Left colon (tissue), 2 donors: ENCODE data around the gene ACSS1. TPM values are rescaled to one million over a fixed set of nuclear protein-coding genes. Genes with fewer than 3 reads are reported as not detected.
A peak's percentile ranks its signal among the peaks of the same experiment; 100 is the strongest.

Source experiments
- ATAC-seq: fragments of 200-7000 bp; cut with Tn5 transposase; one replicate; pipeline ENCODE4 v1.9.1; 2020; ENCODE audit warnings: mild to moderate bottlenecking, moderate library complexity
- DNase-seq, 2 donors: peaks; one replicate each; pipeline ENCODE4 v3.0.0-alpha.2; 2020
- intact Hi-C, 2 donors: fragments of 100-400 bp; cut with DNase I in 1 of 2; cut with micrococcal nuclease in 1 of 2; formaldehyde crosslinking; loops; one replicate each; pipeline versions ENCODE4 v1.11.2 to v1.14.0; 2022; cut with DNase I, micrococcal nuclease
- total RNA-seq, 2 donors: library from RNA; stranded (reverse); fragmentation: NEBNext Ultra II Directional; extraction: Animal tissue kit (Norgen Biotek cat#: 25700); gene quantifications; one replicate each; pipeline ENCODE4 v1.2.1, GENCODE V29; 2021
- donor health status: DM: no; HTN: no; CAD: no.
- donor health status: DM: yes; HTN: yes; CAD: no.

ACSS1 gene
- total RNA-seq, 2 donors from 2014 or later, result 37.8 to 43.6 TPM

DNA sequence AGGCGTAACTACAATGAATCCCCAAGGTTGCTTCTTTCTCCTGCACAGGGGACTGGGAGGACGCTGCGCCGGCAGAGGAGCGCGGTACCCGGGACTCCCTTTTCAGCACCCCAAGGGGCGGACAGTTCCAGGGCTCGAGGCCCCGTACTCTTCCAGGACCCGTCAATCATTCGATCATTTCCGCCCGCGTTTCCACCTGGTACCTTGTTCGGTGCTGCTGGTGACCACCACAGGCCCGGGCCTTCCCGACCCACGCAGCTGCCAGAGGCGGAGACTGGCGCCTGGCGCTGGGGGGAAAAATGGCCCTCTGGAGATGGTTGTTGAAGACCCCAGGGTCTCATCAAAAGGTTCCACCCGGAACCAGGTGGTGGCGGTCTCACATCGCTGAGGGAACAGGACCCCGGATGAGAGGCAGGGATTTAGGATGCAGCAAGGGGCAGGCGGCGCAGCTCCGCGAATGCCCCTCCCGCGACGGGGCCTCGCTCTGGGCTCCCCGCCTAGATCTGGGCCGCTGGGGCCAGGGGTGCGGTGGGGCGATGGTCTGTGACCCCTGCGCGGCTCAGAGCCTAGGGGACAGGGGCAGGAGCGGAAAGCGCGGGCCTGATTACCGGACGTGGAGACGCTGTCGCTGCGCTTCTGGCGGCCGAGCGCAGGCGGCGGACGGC lies 23.3 kb upstream of the ACSS1 start:
- intact Hi-C loops, result no loop called here
- peak; percentile 27 for ATAC-seq
- DNase-seq, result peak in 1 of 2 donors; percentile 45

DNA sequence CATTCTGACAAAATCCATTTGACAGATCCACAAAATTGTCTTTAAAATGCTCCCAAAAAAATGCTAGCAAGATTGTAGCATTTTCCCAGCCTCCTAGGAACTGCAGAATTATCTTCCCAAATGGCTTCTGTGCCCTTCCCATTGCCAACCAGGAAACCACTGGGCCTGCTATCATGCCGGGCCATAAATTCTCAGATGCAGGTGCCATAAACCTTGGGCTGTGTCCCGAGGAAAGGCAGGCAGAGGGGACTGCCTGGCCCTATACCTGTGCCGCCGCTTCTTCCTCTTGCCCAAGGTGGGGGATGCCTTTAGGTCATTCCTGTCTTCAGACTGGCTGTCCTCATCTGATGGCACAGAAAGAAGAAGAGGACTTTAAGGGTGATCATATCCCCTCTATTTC lies 21.2 kb upstream of the ACSS1 start:
- DNase-seq (peak; percentile 66 to 69), ATAC-seq (peak; percentile 97)
- intact Hi-C loops, result loop anchor here in 1 of 2 donors (5.0 kb wide), 1 partner anchor 98 kb away; no protein-coding TSS in a partner anchor

DNA sequence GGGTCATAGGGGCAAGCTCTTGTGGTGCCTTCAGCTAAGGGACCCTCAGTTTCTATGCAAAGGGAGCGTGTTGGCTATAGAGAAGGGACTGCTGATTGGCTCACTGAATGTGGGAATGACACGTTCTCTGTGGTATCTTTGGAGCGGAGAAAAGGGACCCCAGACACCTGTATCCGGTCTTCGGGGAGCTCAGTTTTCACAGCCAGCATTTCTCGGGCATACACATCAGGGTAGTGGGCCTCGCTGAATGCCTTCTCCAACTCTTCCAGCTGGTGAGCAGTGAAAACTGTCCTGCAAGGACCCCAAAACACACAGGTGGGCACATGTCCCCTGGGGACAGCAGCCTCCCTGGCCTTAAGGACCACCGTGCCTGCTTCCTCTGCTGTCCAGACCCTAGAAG lies 20.7 kb upstream of the ACSS1 start:
- ATAC-seq (no peak), DNase-seq (no peak)
- intact Hi-C loops, result loop anchor here in 1 of 2 donors (5.0 kb wide), 1 partner anchor 99 kb away; no protein-coding TSS in a partner anchor

DNA sequence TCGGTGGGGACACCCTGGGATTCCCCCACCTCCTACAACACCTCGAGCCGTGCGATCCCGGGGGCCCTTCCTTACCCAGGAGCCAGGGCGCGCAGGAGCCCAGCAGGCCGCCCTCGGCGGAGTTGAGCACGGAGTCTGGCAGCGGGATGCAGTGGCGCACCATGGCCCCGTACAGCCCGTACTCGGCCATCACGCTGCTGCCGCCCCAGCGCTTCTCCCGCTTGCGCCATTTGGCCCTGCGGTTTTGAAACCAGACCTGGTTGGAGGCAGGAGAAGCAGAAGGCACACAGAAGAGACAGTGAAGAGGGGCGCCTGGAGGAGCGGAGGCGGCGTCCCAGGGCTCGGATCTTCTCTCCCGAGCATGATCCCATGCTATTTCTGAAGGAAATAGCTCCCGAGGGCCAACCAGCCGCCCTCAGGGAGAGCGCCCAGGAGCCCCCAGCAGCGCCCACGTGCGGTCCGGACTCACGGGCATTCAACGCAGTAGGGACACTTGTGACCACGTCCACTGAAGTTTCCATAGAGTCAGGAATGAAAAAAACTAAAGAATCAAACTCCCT lies 19.8 kb upstream of the ACSS1 start:
- intact Hi-C loops, result loop anchor here in 1 of 2 donors (5.0 kb wide), 1 partner anchor 100 kb away; no protein-coding TSS in a partner anchor
- DNase-seq (peak in 1 of 2 donors; percentile 21), ATAC-seq (peak; percentile 19)

DNA sequence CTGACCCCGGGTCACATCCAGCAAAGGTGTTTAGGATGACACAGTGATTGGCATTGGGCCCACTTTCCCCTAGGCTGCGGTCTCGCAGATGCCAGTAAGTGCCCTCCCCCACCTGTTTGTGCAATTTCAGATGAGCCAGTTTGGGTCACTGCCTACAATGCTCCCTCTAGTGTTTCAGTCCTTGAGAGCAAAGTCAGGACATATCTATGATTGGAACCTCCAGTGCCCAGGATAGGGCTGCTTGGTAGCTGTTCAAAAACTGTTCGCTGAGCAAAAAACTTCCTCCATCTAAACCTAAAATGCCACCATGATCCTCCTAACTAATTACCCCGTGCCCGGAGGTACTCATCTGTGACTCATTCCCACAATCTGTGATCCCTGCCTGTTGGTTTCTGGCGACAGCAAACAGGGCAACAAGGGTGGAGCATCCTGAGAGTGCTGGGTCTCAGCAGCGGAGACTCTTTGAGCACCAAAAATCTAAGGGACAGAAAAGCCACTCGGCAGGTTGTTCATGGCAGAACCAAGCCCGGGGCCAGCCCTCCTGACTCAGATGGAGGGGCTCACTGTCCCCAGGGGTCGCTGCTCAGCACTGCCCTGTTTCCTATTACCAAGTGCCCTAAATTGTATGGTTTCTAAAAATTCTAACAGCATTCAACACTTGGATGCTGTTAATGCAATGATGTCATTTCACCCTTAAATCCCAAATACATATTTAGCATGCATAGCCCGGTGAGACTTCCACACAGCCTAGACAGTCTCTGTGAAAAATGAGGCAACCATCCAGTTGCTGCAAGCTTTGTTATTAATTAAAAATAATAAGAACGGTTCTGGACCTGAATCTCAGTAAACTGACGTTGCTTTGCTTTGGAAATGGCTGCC lies 19.0 kb upstream of the ACSS1 start:
- ATAC-seq, result peak; percentile 49
- intact Hi-C loops, result loop anchor here in 1 of 2 donors (5.0 kb wide), 1 partner anchor 100 kb away; no protein-coding TSS in a partner anchor
- DNase-seq, result peak in 1 of 2 donors; percentile 26

DNA sequence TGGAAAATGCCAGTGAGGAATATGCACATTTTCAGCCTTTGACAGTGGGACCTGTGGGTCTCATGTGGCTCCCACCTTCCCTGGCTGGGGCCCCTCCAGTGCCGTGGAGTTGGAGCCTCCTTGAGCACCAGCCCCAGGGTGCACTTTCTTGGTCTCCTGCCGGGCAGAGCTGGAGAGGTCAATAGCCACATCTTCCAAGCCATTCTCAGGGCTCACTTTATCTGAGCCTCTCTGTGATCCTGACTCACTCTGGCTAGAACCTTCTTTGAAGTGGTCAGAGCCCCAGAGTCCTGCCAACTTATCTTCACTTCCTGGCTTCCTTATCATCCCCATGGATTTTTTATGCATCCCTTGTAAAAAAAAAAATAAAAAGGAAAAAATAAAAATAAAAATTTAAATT lies 18.3 kb upstream of the ACSS1 start:
- no peak for ATAC-seq
- intact Hi-C loops, result loop anchor here in 1 of 2 donors (5.0 kb wide), 1 partner anchor 101 kb away; no protein-coding TSS in a partner anchor
- DNase-seq, result no peak

DNA sequence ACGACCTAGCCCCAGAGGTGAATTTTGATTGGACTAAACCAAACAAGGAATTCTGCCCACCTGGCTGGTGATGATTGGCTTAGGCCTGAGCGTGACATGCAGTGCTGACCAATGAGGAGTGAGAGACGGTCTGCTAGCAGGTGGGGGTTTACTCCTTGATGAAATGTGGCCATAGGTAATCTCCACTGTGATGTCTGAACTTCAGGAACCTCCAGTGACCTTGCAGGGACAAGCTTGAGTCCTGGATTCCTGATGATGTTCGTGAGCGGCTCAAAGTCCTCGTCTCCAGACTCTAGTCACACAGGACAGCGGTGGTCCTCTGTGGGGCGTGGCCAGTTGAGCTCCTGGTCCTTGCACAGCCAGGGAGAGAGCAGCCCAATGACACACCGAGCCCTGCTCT lies 15.6 kb upstream of the ACSS1 start:
- no peak for ATAC-seq

DNA sequence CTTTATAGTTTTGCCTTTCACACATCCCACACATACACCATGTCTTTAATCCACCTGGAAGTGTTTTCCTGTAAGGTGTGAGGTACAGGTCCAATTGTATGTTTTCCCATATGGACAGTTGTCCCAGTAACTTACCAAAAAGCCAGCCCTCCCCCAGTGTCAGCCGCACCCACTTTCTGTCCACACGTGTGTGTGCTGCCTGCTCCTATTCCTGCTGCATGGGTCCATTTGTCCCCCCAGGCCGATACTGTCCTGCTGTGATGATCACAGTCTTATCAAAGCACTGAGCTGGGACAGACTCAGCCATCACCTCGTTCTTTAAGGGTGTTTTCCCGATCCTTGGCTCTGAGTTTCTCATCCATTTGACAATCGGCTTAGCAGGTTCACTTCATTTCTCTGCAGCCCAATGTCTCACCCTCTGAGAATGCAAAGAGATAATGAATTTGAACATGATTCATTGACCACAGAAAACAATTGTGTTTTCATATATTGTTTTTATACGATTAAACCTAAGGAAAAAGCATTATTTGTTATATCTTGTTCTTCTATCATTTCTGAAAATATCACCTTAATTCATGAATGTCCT lies 14.4 kb upstream of the ACSS1 start:
- intact Hi-C loops, result no loop called here
- ATAC-seq, result no peak
- no peak for DNase-seq

More for the DNA sequence above, 15.6 kb upstream of the ACSS1 start:
- DNase-seq, result no peak
- intact Hi-C loops, result no loop called here

DNA sequence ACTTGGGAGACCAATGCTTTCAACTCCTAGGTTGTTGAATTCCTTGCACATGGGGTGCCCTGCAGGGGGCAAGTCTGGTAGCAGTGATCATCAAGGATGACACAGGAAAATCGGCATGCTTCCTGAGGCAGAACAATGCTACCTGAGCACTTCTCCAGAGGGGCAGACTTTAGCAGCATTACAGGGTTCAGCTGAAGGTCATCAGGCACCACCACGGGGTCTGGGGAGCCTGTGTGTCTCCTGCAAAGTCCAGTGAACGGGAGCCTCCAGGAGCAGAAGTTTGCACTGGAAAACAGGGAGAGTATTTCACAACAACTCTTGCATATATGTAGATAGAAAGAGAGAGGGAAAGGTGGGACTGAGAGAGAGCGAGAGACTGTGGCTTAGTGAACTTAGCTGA lies 13.8 kb upstream of the ACSS1 start:
- no peak for ATAC-seq
- no peak for DNase-seq
- intact Hi-C loops, result no loop called here

DNA sequence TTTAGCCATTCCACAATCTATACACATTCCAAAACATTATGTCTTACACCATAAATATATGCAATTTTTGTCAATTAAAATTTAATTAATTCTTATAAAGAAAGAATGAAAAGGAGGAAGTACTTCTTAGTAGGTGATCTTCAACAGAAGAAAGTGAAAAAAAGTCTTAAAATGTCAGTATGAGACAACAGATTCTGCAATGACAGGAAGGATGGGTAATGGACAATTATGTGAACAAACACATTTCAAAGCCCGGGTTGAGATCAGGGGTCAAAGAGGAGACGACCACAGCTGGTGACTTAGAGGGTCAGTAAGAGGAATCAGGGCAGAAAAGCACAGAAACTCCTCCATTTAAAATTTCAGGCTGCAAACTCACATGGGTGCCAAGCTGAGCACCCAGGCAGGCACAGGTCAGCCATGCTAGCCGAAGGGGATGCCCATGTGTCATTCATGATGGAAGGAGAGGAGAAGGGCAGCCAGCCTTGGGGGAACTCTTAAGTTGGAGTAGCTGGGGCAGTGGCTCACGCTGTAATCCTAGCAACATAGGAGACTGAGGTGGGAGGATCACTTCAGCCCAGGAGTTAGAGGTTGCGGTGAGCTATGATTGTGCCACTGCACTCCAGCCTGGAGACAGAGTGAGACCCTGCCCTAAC lies 13.0 kb upstream of the ACSS1 start:
- ATAC-seq (no peak), DNase-seq (no peak)
- intact Hi-C loops, result no loop called here

DNA sequence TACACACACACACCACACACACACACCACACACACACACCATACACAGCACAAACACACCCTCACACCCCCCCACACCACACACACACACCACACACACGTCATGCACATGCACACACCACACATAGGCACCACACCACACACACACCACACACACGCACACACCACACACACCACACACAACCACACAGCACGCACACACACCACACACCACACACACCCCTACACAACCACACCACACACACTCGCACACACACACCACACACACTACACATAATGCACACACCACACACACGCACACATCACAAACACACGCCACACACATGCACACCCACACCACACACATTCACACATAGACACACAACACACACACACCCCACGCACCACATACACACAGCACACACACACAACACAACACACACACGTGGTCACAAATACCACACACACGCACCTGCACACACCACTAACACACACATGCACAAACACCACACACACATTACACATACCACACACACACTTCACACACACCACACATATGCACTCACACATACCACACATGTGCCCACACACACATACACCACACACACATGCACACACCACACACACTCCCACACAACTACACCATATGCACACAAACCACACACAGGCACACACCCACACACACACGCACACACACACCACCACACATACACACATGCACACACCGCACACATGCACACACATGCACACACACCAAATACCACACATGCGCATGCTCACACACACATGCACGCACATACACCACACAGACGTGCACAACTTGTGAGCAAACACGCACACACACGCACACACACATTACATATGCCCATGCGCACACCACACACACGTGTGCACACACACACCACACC lies 9.4 kb upstream of the ACSS1 start:
- intact Hi-C loops, result loop anchor here in 1 of 2 donors (5.0 kb wide), 1 partner anchor 70 kb away; no protein-coding TSS in a partner anchor
- DNase-seq (peak in 1 of 2 donors; percentile 18), ATAC-seq (no peak)

DNA sequence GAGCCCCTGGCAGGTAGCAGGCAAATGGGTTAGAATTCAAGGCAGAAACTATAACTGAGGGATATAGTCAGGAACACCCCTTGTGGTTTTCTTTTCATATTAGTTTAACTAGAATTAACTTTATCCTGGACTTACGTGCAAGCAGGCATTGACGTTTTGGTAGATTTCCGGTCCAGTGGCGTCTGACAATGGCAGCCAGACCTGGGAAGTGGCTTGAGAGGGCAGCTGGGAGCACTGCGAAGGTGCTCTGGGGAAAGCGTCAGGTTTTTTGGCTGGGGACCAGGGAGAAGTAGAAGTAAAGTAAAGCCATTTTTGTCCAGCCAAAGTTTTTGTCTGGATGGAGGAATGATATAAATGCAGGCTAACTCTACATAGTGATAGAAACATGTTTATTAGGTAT lies 8.4 kb upstream of the ACSS1 start:
- ATAC-seq (no peak), DNase-seq (peak in 1 of 2 donors; percentile 8)
- intact Hi-C loops, result loop anchor here in 1 of 2 donors (5.0 kb wide), 1 partner anchor 69 kb away; no protein-coding TSS in a partner anchor

DNA sequence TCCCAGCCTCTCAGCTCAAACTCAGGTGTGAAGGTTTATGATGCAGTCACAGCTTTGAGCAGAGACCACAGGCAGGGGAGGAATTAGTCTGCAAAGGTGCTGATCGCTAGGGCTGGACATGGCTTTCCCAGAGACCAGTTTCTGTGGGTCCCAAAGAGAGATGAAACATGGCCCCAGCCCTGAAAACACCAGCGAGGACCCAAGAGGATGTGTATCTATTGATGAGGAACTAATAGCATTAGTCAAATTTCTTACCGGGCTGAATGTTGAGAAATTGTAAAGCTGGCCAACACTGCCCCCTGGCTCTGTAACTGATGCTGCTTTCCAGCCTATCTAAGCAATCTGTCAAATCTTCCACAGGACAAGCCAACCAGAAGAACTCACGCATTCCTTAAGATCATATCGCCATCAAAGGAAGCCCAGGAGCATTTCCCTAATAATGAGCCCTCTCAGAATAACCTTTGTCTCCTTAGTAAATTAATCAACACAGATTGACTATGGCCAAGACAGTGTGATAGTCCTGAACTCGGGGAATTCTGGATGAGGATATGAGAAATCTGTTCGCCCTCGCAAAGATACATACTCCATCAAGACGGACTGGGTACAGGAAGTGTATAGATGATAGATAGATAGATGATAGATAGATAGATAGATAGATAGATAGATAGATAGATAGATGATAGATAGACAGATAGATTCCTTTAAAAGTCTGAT lies 7.8 kb upstream of the ACSS1 start:
- ATAC-seq, result peak; percentile 77
- DNase-seq, result peak; percentile 44 to 80

DNA sequence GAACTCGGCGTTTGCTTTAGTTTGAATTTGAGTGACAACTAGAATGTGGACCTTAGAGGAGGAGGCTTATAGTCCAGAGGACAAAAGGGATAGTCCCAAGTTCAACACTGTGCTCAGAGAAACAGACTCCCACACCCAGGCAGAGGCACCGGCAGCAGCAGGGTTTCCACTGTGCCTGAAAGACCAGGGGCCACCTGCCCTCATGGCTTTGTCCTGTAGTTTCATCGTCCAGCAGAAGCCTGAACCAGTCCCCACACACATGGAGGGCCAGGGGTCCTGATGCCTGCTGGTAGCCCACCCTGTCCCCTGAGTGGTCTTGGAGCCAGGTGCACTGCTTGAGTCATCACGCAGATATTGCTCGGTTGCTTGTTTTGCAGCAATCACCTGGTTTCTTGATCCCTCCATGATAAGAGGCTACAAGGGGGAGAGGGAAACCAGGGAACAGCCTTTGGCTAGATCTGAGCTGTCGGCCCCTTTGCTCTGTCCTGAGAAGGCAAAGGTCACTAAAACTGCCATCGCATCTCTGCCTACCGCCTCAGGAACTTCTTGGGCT lies 7.2 kb upstream of the ACSS1 start:
- peak in 1 of 2 donors; percentile 23 for DNase-seq
- peak; percentile 68 for ATAC-seq
- intact Hi-C loops, result loop anchor here (2.0 to 5.0 kb wide), 2 partner anchors 68 to 70 kb away; no protein-coding TSS in a partner anchor

More for the DNA sequence above, 7.8 kb upstream of the ACSS1 start:
- intact Hi-C loops, result loop anchor here (2.0 to 5.0 kb wide), 2 partner anchors 68 to 71 kb away; no protein-coding TSS in a partner anchor

DNA sequence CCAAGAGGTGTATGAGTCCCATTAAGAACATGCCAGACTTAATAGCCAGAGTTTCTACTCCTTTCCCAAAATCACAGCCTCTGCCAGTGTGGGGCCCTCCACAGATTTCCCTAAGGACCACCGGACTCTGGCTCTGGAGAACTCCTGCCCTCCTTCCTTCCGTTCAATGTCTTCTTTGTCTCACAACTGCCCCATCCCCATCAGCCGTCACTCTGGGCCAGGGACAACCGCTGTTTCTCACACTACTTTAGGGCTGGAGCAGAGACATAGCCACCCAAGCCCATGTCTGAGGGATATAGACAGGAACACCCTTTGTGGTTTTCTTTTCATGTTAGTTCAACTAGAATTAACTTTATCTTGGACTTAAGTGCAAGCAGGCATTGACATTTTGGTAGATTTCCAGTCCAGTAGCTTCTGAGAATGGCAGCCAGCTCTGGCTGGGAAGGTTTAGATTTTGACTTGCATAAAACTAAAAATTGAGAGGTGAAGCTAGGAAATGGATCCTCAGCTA lies 6.7 kb upstream of the ACSS1 start:
- ATAC-seq, result no peak
- intact Hi-C loops, result loop anchor here (2.0 to 5.0 kb wide), 2 partner anchors 67 to 70 kb away; no protein-coding TSS in a partner anchor
- peak in 1 of 2 donors; percentile 11 for DNase-seq

DNA sequence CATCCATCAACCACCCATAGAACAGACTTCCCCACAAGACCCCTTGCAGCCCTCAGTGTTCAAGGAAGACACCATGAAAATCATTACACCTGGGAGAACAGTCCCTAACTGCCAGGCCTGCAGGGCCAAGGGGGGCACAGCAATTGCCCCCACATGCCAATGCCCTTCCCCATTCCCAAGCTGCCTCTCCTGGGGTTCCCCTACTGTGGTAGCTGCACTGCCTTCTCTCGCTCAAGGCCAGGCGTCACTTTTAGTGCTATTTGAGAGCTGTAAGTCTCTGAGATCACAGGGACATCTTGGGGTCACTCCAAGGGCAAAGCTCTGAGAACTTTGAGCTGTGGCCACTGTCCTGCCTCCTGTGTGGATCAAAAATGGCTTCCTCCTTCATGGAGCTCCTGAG lies 6.0 kb upstream of the ACSS1 start:
- DNase-seq, result peak in 1 of 2 donors; percentile 15
- no peak for ATAC-seq
- intact Hi-C loops, result loop anchor here in 1 of 2 donors (2.0 kb wide), 1 partner anchor 69 kb away; no protein-coding TSS in a partner anchor
